Right lobe of liver (tissue), 6 donors: ENCODE results near the gene SHC2. TPM values are rescaled to one million over a fixed set of nuclear protein-coding genes. Genes with fewer than 3 reads are reported as not detected.

Experiments
- ATAC-seq, 4 donors: fragments of 200-7000 bp; cut with Tn5 transposase; one replicate each; pipeline ENCODE4 v1.9.1; 2020; ENCODE audit warnings: mild to moderate bottlenecking in 4 of 4, moderate library complexity in 4 of 4
- DNase-seq, 3 donors: peaks; one replicate each; pipeline ENCODE4 v3.0.0-alpha.2; 2020
- H3K27ac ChIP-seq, 3 donors: fragments of 200-600 bp; one replicate each; pipeline ENCODE4 v1.8.0; 2022
- H3K27me3 ChIP-seq, 2 donors: fragments of 200-600 bp; one replicate each; pipeline ENCODE4 v1.8.0; 2022
- H3K36me3 ChIP-seq, 4 donors: fragments of 200-600 bp; sonication (generic) in 1 of 4; one replicate each; pipeline versions ENCODE4 v1.5.1 to v1.8.0; 2017 to 2022; ENCODE audit warnings: control low read depth in 1 of 4
- H3K4me1 ChIP-seq, 4 donors: fragments of 200-600 bp; sonication (generic) in 1 of 4; one replicate each; pipeline versions ENCODE4 v1.5.1 to v1.8.0; 2017 to 2022; ENCODE audit warnings: control low read depth in 1 of 4
- H3K4me3 ChIP-seq, 3 donors: fragments of 200-600 bp; one replicate each; pipeline ENCODE4 v1.8.0; 2022
- H3K9me3 ChIP-seq, 4 donors: fragments of 200-600 bp; sonication (generic) in 1 of 4; one replicate each; pipeline versions ENCODE4 v1.5.1 to v1.8.0; 2017 to 2022; ENCODE audit warnings: control low read depth in 1 of 4
- POLR2A ChIP-seq: fragments of 450-650 bp; IDR thresholded peaks from one replicate; pipeline ENCODE4 v1.6.1; 2017; ENCODE audit warnings: antibody characterized with exemption, mild to moderate bottlenecking
- WGBS: methylation state at CpG from one replicate; pipeline ENCODE4 v1.1.6; 2018; ENCODE audit warnings: low coverage, low lambda C conversion rate; ENCODE audit not compliant: insufficient coverage; ENCODE audit errors: missing lambda C conversion rate; 5-methylcytosine and 5-hydroxymethylcytosine counted together
- intact Hi-C, 2 donors: fragments of 100-400 bp; cut with DNase I; formaldehyde crosslinking; loops; one replicate each; pipeline versions ENCODE4 v1.11.2 to v1.14.1; 2022
- total RNA-seq, 6 experiments: library from RNA; depleted of rRNA in 2 of 6; stranded (reverse); fragments of >200 nt in 2 of 6; fragmentation: NEBNext Ultra II Directional in 3 of 6; extraction: Animal tissue kit (Norgen Biotek cat#: 25700) in 3 of 6; gene quantifications; one replicate each; pipeline versions ENCODE4 v1.1.0 to v1.2.4, GENCODE V29; 2016 to 2023
- TF ChIP-seq, protein P1 (sequence below), 4 donors: fragments of 200-600 bp in 3 of 4; fragments of 450-650 bp in 1 of 4; IDR thresholded peaks; one replicate each; pipeline versions ENCODE4 v1.5.1 to v1.8.0; 2016 to 2022; ENCODE audit warnings: antibody characterized with exemption in 4 of 4, mild to moderate bottlenecking in 2 of 4
- donor health status: DM: no; HTN: yes; CAD: no.
- donor health status: DM: no; HTN: no; CAD: no.
- donor health status: DM: no; HTN: no; CAD: no.
- donor health status: DM: no; HTN: yes; CAD: no.
- donor health status: DM: no; HTN: yes; CAD: no.

Gene SHC2
- total RNA-seq, 6 experiments from 2014 or later: 48.4 to 69.9 (median 59.1) TPM

DNA sequence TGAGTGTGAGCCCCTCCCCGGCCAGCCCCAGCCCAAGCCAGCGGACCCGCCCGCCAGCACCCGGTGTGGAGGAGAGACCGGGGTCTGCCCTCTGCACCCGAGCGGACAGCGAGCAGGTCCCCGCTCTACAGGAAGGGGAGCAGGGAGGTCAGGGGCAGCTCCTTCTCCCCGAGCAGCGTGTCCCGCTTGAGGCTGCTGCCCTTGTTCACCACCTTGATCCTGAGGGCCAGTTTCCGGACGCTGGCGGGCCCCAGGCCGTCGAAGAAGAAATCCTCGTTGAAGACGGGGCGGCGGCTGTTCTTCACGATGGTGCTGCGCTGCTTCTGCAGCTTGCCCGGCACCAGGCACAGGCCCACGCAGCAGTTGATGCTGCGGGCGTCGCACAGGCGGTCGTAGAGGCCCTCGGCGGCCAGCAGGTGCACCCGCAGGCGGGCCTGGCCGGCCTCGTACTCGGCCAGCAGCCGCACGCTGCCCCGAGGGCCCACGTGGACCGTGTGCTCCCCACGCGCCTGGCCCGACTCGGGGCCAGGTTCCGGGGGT lies 53.8 kb downstream of the SHC2 start:
- no peak overlapping the region for H3K27ac ChIP-seq
- H3K4me3 ChIP-seq: no peak overlapping the region
- intact Hi-C loops: no loop called here
- H3K4me1 ChIP-seq: peaks cover 0 to 13% (median 0%) of the 10 kb centered on the region in 4 donors
- 41% methylated on average over 6 of the region's 48 CpGs for WGBS
- H3K27me3 ChIP-seq: peaks cover 0 to 12% of the 10 kb centered on the region in 2 donors
- no peaks in the 10 kb centered on the region for H3K9me3 ChIP-seq
- TF ChIP-seq POLR2A: no peak
- TF ChIP-seq, protein P1, sequence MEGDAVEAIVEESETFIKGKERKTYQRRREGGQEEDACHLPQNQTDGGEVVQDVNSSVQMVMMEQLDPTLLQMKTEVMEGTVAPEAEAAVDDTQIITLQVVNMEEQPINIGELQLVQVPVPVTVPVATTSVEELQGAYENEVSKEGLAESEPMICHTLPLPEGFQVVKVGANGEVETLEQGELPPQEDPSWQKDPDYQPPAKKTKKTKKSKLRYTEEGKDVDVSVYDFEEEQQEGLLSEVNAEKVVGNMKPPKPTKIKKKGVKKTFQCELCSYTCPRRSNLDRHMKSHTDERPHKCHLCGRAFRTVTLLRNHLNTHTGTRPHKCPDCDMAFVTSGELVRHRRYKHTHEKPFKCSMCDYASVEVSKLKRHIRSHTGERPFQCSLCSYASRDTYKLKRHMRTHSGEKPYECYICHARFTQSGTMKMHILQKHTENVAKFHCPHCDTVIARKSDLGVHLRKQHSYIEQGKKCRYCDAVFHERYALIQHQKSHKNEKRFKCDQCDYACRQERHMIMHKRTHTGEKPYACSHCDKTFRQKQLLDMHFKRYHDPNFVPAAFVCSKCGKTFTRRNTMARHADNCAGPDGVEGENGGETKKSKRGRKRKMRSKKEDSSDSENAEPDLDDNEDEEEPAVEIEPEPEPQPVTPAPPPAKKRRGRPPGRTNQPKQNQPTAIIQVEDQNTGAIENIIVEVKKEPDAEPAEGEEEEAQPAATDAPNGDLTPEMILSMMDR (IDR thresholded peaks at IDR 0.05): no peak
- no peak for ATAC-seq
- no peaks in the 10 kb centered on the region for H3K36me3 ChIP-seq
- peak in 2 of 3 donors; percentile 37 to 51 for DNase-seq

DNA sequence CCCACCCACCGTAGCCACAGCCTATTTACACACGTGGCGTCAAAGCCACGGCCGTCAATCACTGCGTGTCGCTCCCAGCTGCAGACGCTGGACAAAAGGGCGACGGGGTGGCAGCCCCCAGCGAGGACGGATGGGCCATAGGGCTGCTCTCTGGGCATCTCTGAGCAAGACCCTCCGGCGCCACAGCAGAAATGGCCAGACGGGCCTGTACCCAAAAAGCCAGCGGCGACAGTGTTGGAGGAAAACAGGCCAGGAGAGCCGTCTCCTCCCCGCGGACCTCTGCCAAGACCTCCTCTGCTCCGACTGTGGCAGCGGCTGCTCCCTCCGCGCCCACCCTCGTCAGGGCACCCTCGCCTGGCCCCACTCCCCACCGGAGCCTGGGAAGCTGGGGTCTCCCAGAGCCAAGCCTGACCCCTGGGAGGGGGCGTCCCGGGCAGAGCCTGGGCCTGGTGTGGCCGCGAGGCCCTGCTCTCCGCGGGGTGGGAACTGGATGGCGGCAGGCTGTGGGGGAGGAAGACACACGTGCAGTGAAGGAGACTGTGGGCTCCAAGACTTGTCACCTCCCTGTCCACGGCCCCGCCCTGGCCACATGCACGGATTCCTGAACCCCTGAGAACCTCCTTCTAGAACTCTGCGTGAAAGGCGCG lies 54.6 kb downstream of the SHC2 start:
- peak in 2 of 3 donors; percentile 37 to 47 for DNase-seq
- intact Hi-C loops: no loop called here
- Histone ChIP-seq H3K27me3 (peaks cover 0 to 12% of the 10 kb centered on the region in 2 donors), H3K4me1 (peaks cover 0 to 13% (median 0%) of the 10 kb centered on the region in 4 donors), H3K36me3 (no peaks in the 10 kb centered on the region), H3K27ac (no peak overlapping the region), H3K9me3 (no peaks in the 10 kb centered on the region), H3K4me3 (no peak overlapping the region)
- 60% methylated on average over 8 of the region's 41 CpGs for WGBS
- TF ChIP-seq, protein P1 (IDR thresholded peaks at IDR 0.05): no peak
- TF ChIP-seq POLR2A: no peak
- ATAC-seq: no peak

DNA sequence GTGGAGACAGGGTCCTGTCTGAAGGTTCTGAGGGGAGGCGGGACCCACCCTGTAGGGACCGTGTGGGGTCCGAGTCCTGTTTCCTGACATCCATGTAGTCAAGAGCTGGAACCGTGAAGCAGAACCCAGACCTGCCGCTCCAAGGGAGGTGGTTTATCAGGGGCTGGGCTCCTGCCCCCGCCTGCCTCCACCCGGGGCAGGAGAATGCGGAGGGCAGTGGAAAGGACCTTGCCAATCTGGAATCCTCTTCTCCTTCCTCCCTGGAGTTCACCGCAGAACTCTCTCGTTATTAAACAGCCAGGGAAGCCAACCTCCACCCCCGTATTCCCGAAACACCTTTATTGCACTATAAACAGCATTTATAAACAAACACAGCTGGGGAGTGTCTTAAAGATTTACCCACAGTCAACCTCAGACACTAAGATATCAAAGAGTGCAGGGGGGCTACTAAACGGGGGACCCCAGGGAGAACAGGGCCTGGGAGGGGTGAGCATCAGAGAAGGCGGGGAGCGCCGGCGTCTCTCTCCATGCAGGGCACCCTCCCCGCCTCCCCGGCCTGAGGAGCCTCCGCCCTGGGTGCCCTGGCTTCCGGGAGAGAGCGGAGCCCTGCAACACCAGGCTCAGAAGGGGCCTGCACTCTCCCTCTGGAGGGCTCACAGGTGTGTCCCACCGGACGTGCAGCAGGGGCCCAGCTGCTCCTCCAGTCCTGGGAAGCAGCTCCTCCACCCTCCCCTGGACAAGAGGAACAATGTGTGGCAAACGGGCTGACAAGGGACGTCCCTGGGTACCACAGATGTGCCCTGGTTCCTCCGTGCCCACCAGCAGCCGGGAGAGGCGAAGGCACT lies 55.5 kb downstream of the SHC2 start:
- intact Hi-C loops: no loop called here
- H3K27ac ChIP-seq: no peak overlapping the region
- no peak for TF ChIP-seq POLR2A
- no peaks in the 10 kb centered on the region for H3K36me3 ChIP-seq
- H3K27me3 ChIP-seq: peaks cover 0 to 12% of the 10 kb centered on the region in 2 donors
- 3% methylated on average over 5 of the region's 29 CpGs for WGBS
- ATAC-seq: no peak
- no peak overlapping the region for H3K4me3 ChIP-seq
- H3K4me1 ChIP-seq: peaks cover 0 to 13% (median 0%) of the 10 kb centered on the region in 4 donors
- peak in 2 of 3 donors; percentile 31 to 39 for DNase-seq
- no peaks in the 10 kb centered on the region for H3K9me3 ChIP-seq

DNA sequence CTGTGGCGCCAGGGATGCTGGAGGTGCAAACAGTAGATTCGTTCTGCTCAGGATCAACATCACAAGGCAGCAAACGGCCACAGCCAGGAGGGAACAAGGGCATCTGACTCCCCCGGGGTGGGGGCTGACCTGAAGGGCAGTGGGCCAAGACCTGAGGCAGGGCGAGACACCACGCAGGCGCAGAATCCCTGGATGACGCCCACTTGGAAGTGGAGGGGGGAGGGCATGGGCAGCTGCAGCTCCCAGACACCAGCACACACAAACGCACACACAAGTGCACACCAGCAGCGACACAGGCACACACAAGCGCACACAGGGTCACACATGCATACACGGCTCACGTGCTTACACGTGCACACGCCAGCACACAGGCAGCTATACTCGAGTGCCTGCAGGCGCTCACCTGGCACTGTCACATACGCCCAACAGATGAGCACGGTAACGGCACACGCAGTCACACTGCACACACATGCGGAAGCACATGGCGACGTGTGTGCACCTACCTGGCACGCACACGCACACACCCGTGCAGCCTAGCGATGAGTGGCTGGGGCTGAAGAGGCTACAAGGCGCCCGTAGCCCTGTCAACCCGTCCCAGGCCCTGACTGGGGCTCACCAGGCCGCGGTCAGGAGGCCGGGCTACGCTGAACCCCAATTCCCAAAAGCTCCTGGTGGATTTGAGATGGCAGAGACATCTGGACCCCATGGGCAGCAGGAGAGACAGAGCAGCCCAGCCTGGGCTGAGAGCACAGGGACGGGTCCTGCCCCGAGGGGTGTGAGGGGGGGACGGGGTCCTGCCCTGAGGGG lies 57.4 kb downstream of the SHC2 start:
- H3K4me1 ChIP-seq: no peaks in the 10 kb centered on the region
- no peak overlapping the region for H3K27ac ChIP-seq
- H3K9me3 ChIP-seq: no peaks in the 10 kb centered on the region
- no peak overlapping the region for H3K4me3 ChIP-seq
- TF ChIP-seq, protein P1 (IDR thresholded peaks at IDR 0.05): no peak
- no peak for TF ChIP-seq POLR2A
- ATAC-seq (no peak), DNase-seq (peak; percentile 14 to 46 (median 40))
- WGBS: 81% methylated on average over 16 of the region's 38 CpGs
- intact Hi-C loops: no loop called here
- peaks cover 0 to 4% of the 10 kb centered on the region in 2 donors for H3K27me3 ChIP-seq
- H3K36me3 ChIP-seq: no peaks in the 10 kb centered on the region
